ENCODE data around the gene ZKSCAN4.

GRCh38 chr6:28206928-28207509 lies 45.0 kb downstream of the ZKSCAN4 start:
- no peak for TF ChIP-seq CTCF (conservative IDR thresholded peaks at IDR 0.05 in 1 of 2, IDR thresholded peaks at IDR 0.05 in 1 of 2; ENCODE audit: extremely low read depth in 1 of 2, insufficient read depth in 1 of 2, low read depth in 1 of 2, low read length in 2 of 2)
- TF ChIP-seq EZH2 (IDR thresholded peaks at IDR 0.05; ENCODE audit: borderline replicate concordance, low read length) = no peak

Measured in mammary epithelial cell (primary cell).